ENCODE measurements around the gene TBL1XR1. TPM values are rescaled to one million over a fixed set of nuclear protein-coding genes. Genes with fewer than 3 reads are reported as not detected.

Gene TBL1XR1
- total and polyA plus RNA-seq, 2 of the 4 experiments (the other 2 are of a cell fraction): 25.2 to 170 TPM

- ATAC-seq (ENCODE audit: low read depth): peak; percentile 92
- peaks cover 12% of the 10 kb centered on the region; the same call in 1 of the 2 replicates for H3K9me1 ChIP-seq (ENCODE audit: insufficient read depth, low read length)
- no peak overlapping the region for H4K8ac ChIP-seq (ENCODE audit: low read depth in 2 of 2, low read length in 2 of 2)
- in situ Hi-C loops (cut with MboI; ENCODE audit: low sequenced_read_pairs) (no loop called here), dilution Hi-C loops (cut with HindIII; ENCODE audit: low sequenced_read_pairs, unreplicated experiment) (no loop called here), intact Hi-C loops (cut with micrococcal nuclease) (no loop called here)
- no peak overlapping the region for H2AK5ac ChIP-seq (ENCODE audit: low read depth, low read length)
- no peak overlapping the region for H3K56ac ChIP-seq (ENCODE audit: extremely low read depth, insufficient read depth, low read length)
- H2AK9ac ChIP-seq (replicated peaks; ENCODE audit: low read depth, low read length, poor library complexity): no peak overlapping the region
- peaks cover 1% of the 10 kb centered on the region; the same call in 1 of the 2 replicates for H3K36me3 ChIP-seq (ENCODE audit: control insufficient read depth, insufficient read depth, low read length)
- H3K9me3 ChIP-seq (ENCODE audit: control insufficient read depth, insufficient read depth, low read length): no peaks in the 10 kb centered on the region
- peak overlapping the region; percentile 45; the same call in 1 of the 2 replicates for H3K4me2 ChIP-seq (ENCODE audit: low read depth, low read length)
- H2BK15ac ChIP-seq (ENCODE audit: low read depth, low read length): no peak overlapping the region
- H3K27ac ChIP-seq (ENCODE audit: insufficient read depth, low read length): no peak overlapping the region
- no peaks in the 10 kb centered on the region for H3K27me3 ChIP-seq (ENCODE audit: control insufficient read depth, insufficient read depth, low read length)
- H2BK5ac ChIP-seq (ENCODE audit: low read depth, low read length, poor library complexity, severe bottlenecking): peak overlapping the region; percentile 4
- H3K79me1 ChIP-seq (ENCODE audit: low read depth in 1 of 2, low read length in 2 of 2): peaks cover 28 to 66% of the 10 kb centered on the region in 2 experiments
- H3K4ac ChIP-seq (ENCODE audit: low read depth, low read length): no peak overlapping the region
- H4K5ac ChIP-seq (ENCODE audit: low read depth, low read length): no peak overlapping the region
- ChIA-PET POLR2A (ENCODE audit: unreplicated experiment) (no interaction called here), CTCF (no interaction called here)
- TF ChIP-seq USF2 (IDR thresholded peaks at IDR 0.05; ENCODE audit: low read depth, low read length): no peak
- no peak for TF ChIP-seq MAFK (IDR thresholded peaks at IDR 0.05; ENCODE audit: low read depth, low read length)
- DNase-seq: peak; percentile 52
- peak overlapping the region; percentile 5; the same call in 1 of the 2 replicates for H3K23ac ChIP-seq (ENCODE audit: low read depth, low read length)
- no peak overlapping the region for H2BK120ac ChIP-seq (ENCODE audit: low read depth, low read length)
- H3K4me1 ChIP-seq (ENCODE audit: control insufficient read depth, insufficient read depth, low read length): peaks cover 4% of the 10 kb centered on the region; the same call in 1 of the 2 replicates
- BruUV-seq (replicated peaks): no TSS peak
- no peak overlapping the region for H3K4me3 ChIP-seq (ENCODE audit: insufficient read depth, low read depth, low read length)
- no peak overlapping the region for H3K9ac ChIP-seq (ENCODE audit: low read depth, low read length)
- 57% methylated on average over 1 of the region's 3 CpGs; no CpG with 5 or more reads in 1 of the 2 experiments for WGBS, 2 experiments (ENCODE audit: extremely low coverage in 2 of 2, insufficient read length in 1 of 2)
- no peak overlapping the region for H3K18ac ChIP-seq (ENCODE audit: low read depth, low read length)
- no peak overlapping the region for H2BK20ac ChIP-seq (ENCODE audit: low read depth, low read length)
- H4K91ac ChIP-seq (ENCODE audit: insufficient read depth, low read depth, low read length): no peak overlapping the region
- H3K14ac ChIP-seq (replicated peaks; ENCODE audit: low read depth, low read length): no peak overlapping the region
- H4K20me1 ChIP-seq (ENCODE audit: insufficient read depth, low read length): peaks cover 74% of the 10 kb centered on the region
- no peak overlapping the region for H2AFZ ChIP-seq (replicated peaks; ENCODE audit: low read length, poor library complexity)
Observed at GRCh38 chr3:177102553-177102952, 94.7 kb downstream of the TBL1XR1 start.

All from IMR-90 (cell line).